Type B pancreatic cell (in vitro differentiated cells): Measurements from ENCODE around the gene SLC4A9. TPM values are rescaled to one million over a fixed set of nuclear protein-coding genes. Genes with fewer than 3 reads are reported as not detected.

Source experiments
- DNase-seq: peaks from one replicate; pipeline ENCODE4 v3.0.0; 2021; ENCODE audit warnings: mixed read lengths; ENCODE audit not compliant: unreplicated experiment; ENCODE audit errors: extremely low spot score
- H3K27ac Mint-ChIP-seq: 2 replicates; pipeline ENCODE4 v1.8.0; 2021; ENCODE audit warnings: mild to moderate bottlenecking, mixed read lengths
- H3K27me3 Mint-ChIP-seq: 2 replicates; pipeline ENCODE4 v1.8.0; 2021; ENCODE audit warnings: mixed read lengths
- H3K36me3 Mint-ChIP-seq: 2 replicates; pipeline ENCODE4 v1.8.0; 2021; ENCODE audit warnings: mixed read lengths
- H3K4me1 Mint-ChIP-seq: one replicate; pipeline ENCODE4 v1.8.0; 2021; ENCODE audit warnings: mixed read lengths; ENCODE audit not compliant: unreplicated experiment
- H3K4me3 Mint-ChIP-seq: 2 replicates; pipeline ENCODE4 v1.8.0; 2021; ENCODE audit warnings: mild to moderate bottlenecking, mixed read lengths
- H3K9me3 Mint-ChIP-seq: 2 replicates; pipeline ENCODE4 v1.8.0; 2021; ENCODE audit warnings: mixed read lengths
- CTCF ChIP-seq: fragments of 200-600 bp; sonication (generic); conservative IDR thresholded peaks from 2 replicates; pipeline ENCODE4 v1.5.0; 2021; ENCODE audit warnings: antibody characterized with exemption, mild to moderate bottlenecking
- total RNA-seq: library from RNA; stranded (reverse); gene quantifications from 2 replicates; pipeline ENCODE4 v1.2.1, GENCODE V29; 2021; ENCODE audit warnings: low replicate concordance

SLC4A9 gene
- total RNA-seq, 1 donor from 2014 or later, result not detected

DNA sequence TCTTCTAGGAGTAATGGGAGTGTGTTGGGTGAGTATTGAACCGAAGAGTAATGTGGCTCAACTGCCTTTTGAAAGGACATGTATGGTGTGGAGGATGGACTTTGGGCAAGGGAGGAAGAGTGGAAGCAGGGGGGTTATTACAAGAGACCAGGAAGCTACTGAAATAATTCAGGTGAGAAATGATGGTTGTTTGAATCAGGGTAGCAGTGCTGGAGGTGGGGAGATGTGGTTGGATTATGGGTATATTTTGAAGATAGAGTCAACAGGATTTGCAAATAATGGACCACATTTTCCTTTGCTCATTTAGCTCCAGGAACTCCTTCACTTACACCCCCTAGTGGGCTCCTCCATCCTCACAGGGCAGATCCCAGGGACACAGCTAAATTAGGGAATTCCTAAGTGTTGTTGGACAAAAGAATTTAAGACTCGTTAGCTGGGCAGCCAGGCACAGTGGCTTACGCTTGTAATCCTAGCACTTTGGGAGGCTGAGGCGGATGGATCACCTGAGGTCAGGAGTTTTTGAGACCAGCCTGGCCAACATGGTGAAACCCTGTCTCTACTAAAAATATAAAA lies 1.2 kb upstream of the SLC4A9 start:
- DNase-seq, result no peak
- Mint-ChIP-seq H3K4me1 (peaks cover 10% of the 10 kb centered on the region), H3K9me3 (no peaks in the 10 kb centered on the region), H3K4me3 (no peak overlapping the region), H3K27ac (peak overlapping the region; percentile 21), H3K27me3 (peaks cover 16% of the 10 kb centered on the region), H3K36me3 (no peaks in the 10 kb centered on the region)
- peak; percentile 64 for TF ChIP-seq CTCF

DNA sequence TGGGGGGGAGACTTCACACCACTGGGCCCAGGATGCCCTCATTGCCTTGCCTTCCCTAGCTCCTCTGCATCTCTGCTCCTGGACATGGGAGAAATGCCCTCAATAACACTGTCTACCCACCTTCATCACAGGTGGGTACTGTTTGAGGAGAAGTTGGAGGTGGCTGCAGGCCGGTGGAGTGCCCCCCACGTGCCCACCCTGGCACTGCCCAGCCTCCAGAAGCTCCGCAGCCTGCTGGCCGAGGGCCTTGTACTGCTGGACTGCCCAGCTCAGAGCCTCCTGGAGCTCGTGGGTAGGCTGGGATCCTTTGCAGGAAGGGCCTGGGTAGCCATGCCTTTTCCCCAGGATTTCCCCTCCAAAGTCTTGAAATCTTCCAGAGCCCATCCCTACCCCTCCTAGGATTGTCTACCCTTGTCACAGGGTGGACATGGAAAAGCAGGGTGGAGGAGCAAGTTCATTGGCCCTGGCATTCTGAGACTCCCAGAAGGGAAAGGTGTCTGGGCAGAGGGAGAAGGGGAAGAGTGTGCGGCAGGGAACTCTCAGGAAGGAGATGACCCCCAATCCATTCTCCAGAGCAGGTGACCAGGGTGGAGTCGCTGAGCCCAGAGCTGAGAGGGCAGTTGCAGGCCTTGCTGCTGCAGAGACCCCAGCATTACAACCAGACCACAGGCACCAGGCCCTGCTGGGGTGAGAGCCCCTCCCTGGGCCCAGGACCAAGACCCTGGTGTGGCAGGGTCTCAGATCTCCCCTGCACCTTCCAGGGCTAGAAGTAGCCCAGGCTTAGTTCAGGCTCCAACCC lies 886 bp downstream of the SLC4A9 start:
- peaks cover 10% of the 10 kb centered on the region for H3K4me1 Mint-ChIP-seq
- H3K36me3 Mint-ChIP-seq, result no peaks in the 10 kb centered on the region
- H3K27me3 Mint-ChIP-seq, result peaks cover 10% of the 10 kb centered on the region
- no peak for TF ChIP-seq CTCF
- no peak overlapping the region for H3K27ac Mint-ChIP-seq
- DNase-seq, result no peak
- no peak overlapping the region for H3K4me3 Mint-ChIP-seq
- no peaks in the 10 kb centered on the region for H3K9me3 Mint-ChIP-seq

DNA sequence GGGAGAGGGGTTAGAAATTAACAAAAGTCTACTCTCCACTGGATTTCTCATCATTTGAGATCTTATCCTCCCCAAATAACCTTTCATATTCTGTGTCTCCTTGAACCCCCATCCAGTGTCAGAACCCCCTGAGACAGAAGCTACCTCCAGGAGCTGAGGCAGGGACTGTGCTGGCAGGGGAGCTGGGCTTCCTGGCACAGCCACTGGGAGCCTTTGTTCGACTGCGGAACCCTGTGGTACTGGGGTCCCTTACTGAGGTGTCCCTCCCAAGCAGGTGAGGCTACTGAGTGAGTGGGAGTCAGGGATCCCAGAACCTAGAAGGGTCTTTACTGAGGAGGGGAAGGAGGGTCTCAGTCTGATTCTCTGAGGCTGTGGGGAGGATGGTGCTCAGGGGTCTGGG lies 1.9 kb downstream of the SLC4A9 start:
- H3K4me3 Mint-ChIP-seq, result no peak overlapping the region
- peaks cover 10% of the 10 kb centered on the region for H3K4me1 Mint-ChIP-seq
- H3K27me3 Mint-ChIP-seq, result peaks cover 10% of the 10 kb centered on the region
- H3K36me3 Mint-ChIP-seq, result no peaks in the 10 kb centered on the region
- no peak overlapping the region for H3K27ac Mint-ChIP-seq
- TF ChIP-seq CTCF, result no peak
- no peaks in the 10 kb centered on the region for H3K9me3 Mint-ChIP-seq
- DNase-seq, result no peak

GRCh38 chr5:140362311-140362710 lies 2.3 kb downstream of the SLC4A9 start:
- peaks cover 10% of the 10 kb centered on the region for H3K4me1 Mint-ChIP-seq
- no peaks in the 10 kb centered on the region for H3K9me3 Mint-ChIP-seq
- no peaks in the 10 kb centered on the region for H3K36me3 Mint-ChIP-seq
- no peak overlapping the region for H3K27ac Mint-ChIP-seq
- no peak for DNase-seq
- TF ChIP-seq CTCF, result no peak
- H3K4me3 Mint-ChIP-seq, result no peak overlapping the region
- H3K27me3 Mint-ChIP-seq, result peaks cover 10% of the 10 kb centered on the region

- Mint-ChIP-seq H3K4me3 (peak overlapping the region; percentile 85), H3K9me3 (no peaks in the 10 kb centered on the region), H3K36me3 (no peaks in the 10 kb centered on the region), H3K27me3 (peaks cover 7% of the 10 kb centered on the region), H3K27ac (no peak overlapping the region), H3K4me1 (peaks cover 5% of the 10 kb centered on the region)
- peak; percentile 86 for DNase-seq
- peak; percentile 97 for TF ChIP-seq CTCF
Measured at GRCh38 chr5:140362875-140363630, 3.1 kb downstream of the SLC4A9 start.
